Hypothalamus (tissue), 51 donors: Measurements from ENCODE around the gene PSD4.

Source experiments
- DNase-seq, 51 donors: peaks; one replicate each; lab custom pipeline; 2025; lab: John Stamatoyannopoulos, UW

The PSD4 gene

GRCh38 chr2:113141451-113141850, 32.3 kb upstream of the PSD4 start:
- no peak for DNase-seq

GRCh38 chr2:113142290-113142689, 31.5 kb upstream of the PSD4 start:
- DNase-seq = no peak

- no peak for DNase-seq
Measured at GRCh38 chr2:113144259-113144658, 29.5 kb upstream of the PSD4 start.

GRCh38 chr2:113148606-113149552, 24.9 kb upstream of the PSD4 start:
- no peak for DNase-seq

GRCh38 chr2:113149553-113150257, 24.1 kb upstream of the PSD4 start:
- no peak for DNase-seq

GRCh38 chr2:113150258-113150601, 23.5 kb upstream of the PSD4 start:
- no peak for DNase-seq

GRCh38 chr2:113155331-113155730, 18.4 kb upstream of the PSD4 start:
- DNase-seq = no peak

GRCh38 chr2:113156278-113157117, 17.3 kb upstream of the PSD4 start:
- DNase-seq = peak in 4 of 51 donors; percentile 1 to 45 (median 18)

- peak in 9 of 51 donors; percentile 12 to 47 (median 17) for DNase-seq
Measured at GRCh38 chr2:113157118-113157896, 16.5 kb upstream of the PSD4 start.

- no peak for DNase-seq
Measured at GRCh38 chr2:113157897-113158753, 15.6 kb upstream of the PSD4 start.

- DNase-seq = no peak
Measured at GRCh38 chr2:113158884-113159553, 14.8 kb upstream of the PSD4 start.

- DNase-seq = no peak
Measured at GRCh38 chr2:113160248-113160647, 13.5 kb upstream of the PSD4 start.

GRCh38 chr2:113160962-113161361, 12.8 kb upstream of the PSD4 start:
- no peak for DNase-seq

GRCh38 chr2:113162173-113162572, 11.6 kb upstream of the PSD4 start:
- DNase-seq = no peak

GRCh38 chr2:113162869-113163268, 10.9 kb upstream of the PSD4 start:
- DNase-seq = no peak

- no peak for DNase-seq
Measured at GRCh38 chr2:113164215-113164929, 9.4 kb upstream of the PSD4 start.

- DNase-seq = no peak
Measured at GRCh38 chr2:113164930-113165585, 8.7 kb upstream of the PSD4 start.
